Mesodermal cell (in vitro differentiated cells): ENCODE results near the gene RHBDD1.

Experiments
- H3K27ac ChIP-seq: 2 replicates; pipeline ENCODE4 v1.7.0; 2013; ENCODE audit warnings: mild to moderate bottlenecking, low read depth, low read length, moderate library complexity; ENCODE audit not compliant: severe bottlenecking
- H3K36me3 ChIP-seq: 2 replicates; pipeline ENCODE4 v1.7.1; 2013; ENCODE audit warnings: mild to moderate bottlenecking, low read length, moderate library complexity; ENCODE audit not compliant: control insufficient read depth, insufficient read depth
- H3K4me1 ChIP-seq: one replicate; pipeline ENCODE4 v1.7.1; 2013; ENCODE audit warnings: mild to moderate bottlenecking, low read length; ENCODE audit not compliant: insufficient read depth, control insufficient read depth, poor library complexity, severe bottlenecking
- H3K4me3 ChIP-seq: 2 replicates; pipeline ENCODE4 v1.7.0; 2013; ENCODE audit warnings: low read length, control low read depth, mild to moderate bottlenecking; ENCODE audit not compliant: insufficient read depth, poor library complexity, severe bottlenecking; ENCODE audit errors: extremely low read depth
- H3K9me3 ChIP-seq: 2 replicates; pipeline ENCODE4 v1.7.1; 2013; ENCODE audit warnings: mild to moderate bottlenecking, low read length, moderate library complexity; ENCODE audit not compliant: control insufficient read depth
- WGBS, 2 experiments: methylation state at CpG; one replicate each; pipeline ENCODE4 v1.1.5; 2013; ENCODE audit warnings: missing lambda C conversion rate in 2 of 2; ENCODE audit not compliant: insufficient coverage in 2 of 2; 5-methylcytosine and 5-hydroxymethylcytosine counted together

The RHBDD1 gene

DNA sequence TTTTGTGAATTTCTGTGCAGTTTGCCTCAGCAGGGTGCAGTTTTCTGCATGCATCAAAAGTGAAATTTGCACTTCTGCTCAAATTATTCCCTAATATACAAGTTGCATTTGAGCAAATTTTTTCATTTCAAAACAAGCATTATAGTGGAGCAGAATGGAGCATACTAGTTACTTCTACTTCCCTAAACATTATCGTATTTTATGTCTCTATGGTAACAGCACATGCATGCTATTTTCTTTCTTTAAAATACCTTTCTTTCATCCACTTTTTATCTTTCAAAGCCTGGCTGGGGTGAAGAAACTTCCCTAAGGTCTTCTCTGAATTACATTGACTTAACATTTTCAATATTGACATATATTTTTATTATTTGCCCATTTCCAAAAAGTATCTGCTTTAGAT, 11.2 kb downstream of the RHBDD1 start:
- no peaks in the 10 kb centered on the region for H3K9me3 ChIP-seq
- H3K27ac ChIP-seq: no peak overlapping the region
- H3K36me3 ChIP-seq: no peaks in the 10 kb centered on the region
- no peaks in the 10 kb centered on the region for H3K4me1 ChIP-seq
- 100% methylated on average over 1 of the region's 1 CpG; no CpG with 5 or more reads in 1 of the 2 experiments for WGBS, 2 experiments
- H3K4me3 ChIP-seq: no peak overlapping the region

DNA sequence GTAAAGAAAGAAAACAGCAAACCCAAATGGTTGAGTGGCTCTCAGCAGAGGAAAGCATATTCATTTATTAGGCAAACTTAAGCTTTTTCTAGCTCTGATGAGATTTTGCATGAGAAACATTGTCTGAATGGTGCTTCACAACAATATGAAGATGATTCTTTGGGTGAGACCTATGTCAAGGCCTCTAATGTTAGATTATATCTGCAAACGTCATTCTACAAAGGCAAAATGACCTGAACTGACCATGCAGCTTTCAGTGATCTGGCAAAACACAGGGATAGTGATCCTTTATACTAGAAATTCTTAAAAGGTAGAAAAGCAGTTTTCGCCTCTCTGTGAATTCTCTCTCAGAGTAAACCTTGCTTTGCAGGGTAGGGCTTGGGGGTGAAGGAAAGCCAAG, 11.7 kb downstream of the RHBDD1 start:
- no peak overlapping the region for H3K4me3 ChIP-seq
- 100% methylated on average over 1 of the region's 2 CpGs; no CpG with 5 or more reads in 1 of the 2 experiments for WGBS, 2 experiments
- no peaks in the 10 kb centered on the region for H3K4me1 ChIP-seq
- H3K9me3 ChIP-seq: no peaks in the 10 kb centered on the region
- no peaks in the 10 kb centered on the region for H3K36me3 ChIP-seq
- no peak overlapping the region for H3K27ac ChIP-seq

GRCh38 chr2:226849349-226849748, 13.5 kb downstream of the RHBDD1 start:
- Histone ChIP-seq H3K4me3 (no peak overlapping the region), H3K9me3 (no peaks in the 10 kb centered on the region), H3K4me1 (no peaks in the 10 kb centered on the region), H3K27ac (no peak overlapping the region), H3K36me3 (no peaks in the 10 kb centered on the region)
- WGBS, 2 experiments: 100% methylated on average over 1 of the region's 2 CpGs

DNA sequence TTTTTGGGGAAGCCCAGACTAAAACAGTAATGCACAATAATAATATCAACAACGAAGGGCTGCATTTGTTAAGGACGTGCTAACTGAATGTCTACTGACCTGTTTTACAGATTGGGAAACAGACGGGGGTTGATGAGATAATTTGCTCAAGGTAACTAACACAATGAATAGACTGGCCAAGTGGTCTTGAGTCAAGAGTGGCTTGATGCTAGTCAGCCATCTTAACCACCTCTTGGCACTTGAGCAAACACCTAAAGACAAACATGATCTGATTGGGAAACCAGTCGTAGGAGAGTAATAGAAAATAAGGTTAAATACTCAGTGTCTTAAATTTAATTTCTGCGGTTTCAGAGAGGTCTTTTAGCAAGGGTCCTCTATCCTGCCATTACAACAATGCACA, 14.2 kb downstream of the RHBDD1 start:
- Histone ChIP-seq H3K36me3 (no peaks in the 10 kb centered on the region), H3K4me1 (no peaks in the 10 kb centered on the region), H3K4me3 (no peak overlapping the region), H3K9me3 (no peaks in the 10 kb centered on the region), H3K27ac (no peak overlapping the region)
- 92 to 93% methylated on average over 2 to 3 of the region's 5 CpGs for WGBS, 2 experiments

- H3K4me3 ChIP-seq: no peak overlapping the region
- no peaks in the 10 kb centered on the region for H3K9me3 ChIP-seq
- H3K36me3 ChIP-seq: no peaks in the 10 kb centered on the region
- WGBS, 2 experiments: no CpG with 5 or more reads among the region's 2 CpGs
- no peak overlapping the region for H3K27ac ChIP-seq
- H3K4me1 ChIP-seq: no peaks in the 10 kb centered on the region
Observed at GRCh38 chr2:226855787-226856186, 19.9 kb downstream of the RHBDD1 start.

DNA sequence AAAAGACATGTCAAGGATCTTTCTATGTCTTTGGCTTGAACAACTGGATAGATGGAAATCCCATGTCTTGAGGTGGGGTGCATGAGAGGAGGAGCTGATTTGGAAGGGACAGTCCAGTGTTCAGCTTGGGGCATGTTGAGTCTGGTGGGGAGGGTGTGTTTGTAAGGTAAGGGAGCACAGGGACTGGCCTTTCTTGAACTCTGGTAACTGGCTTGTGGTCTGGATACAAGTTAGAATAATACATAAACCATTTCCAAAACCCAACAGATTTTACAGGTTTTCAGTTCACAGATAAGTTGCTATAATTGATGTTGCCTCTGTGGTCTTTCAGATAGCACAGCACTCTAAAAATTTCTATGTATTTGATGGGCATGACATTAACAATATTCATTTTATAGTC, 24.2 kb downstream of the RHBDD1 start:
- H3K4me1 ChIP-seq: no peaks in the 10 kb centered on the region
- no peaks in the 10 kb centered on the region for H3K36me3 ChIP-seq
- H3K4me3 ChIP-seq: no peak overlapping the region
- no peaks in the 10 kb centered on the region for H3K9me3 ChIP-seq
- no peak overlapping the region for H3K27ac ChIP-seq

GRCh38 chr2:226862623-226863022, 26.8 kb downstream of the RHBDD1 start:
- Histone ChIP-seq H3K9me3 (no peaks in the 10 kb centered on the region), H3K36me3 (peaks cover 4% of the 10 kb centered on the region), H3K4me3 (no peak overlapping the region), H3K4me1 (no peaks in the 10 kb centered on the region), H3K27ac (no peak overlapping the region)
- 87 to 100% methylated on average over 1 to 2 of the region's 2 CpGs for WGBS, 2 experiments

- no peaks in the 10 kb centered on the region for H3K4me1 ChIP-seq
- no peak overlapping the region for H3K4me3 ChIP-seq
- 64 to 75% methylated on average over 1 of the region's 1 CpG for WGBS, 2 experiments
- no peaks in the 10 kb centered on the region for H3K9me3 ChIP-seq
- peaks cover 9% of the 10 kb centered on the region for H3K36me3 ChIP-seq
- H3K27ac ChIP-seq: no peak overlapping the region
Observed at GRCh38 chr2:226865273-226865672, 29.4 kb downstream of the RHBDD1 start.

- H3K9me3 ChIP-seq: no peaks in the 10 kb centered on the region
- 84 to 93% methylated on average over 2 to 6 of the region's 6 CpGs for WGBS, 2 experiments
- peaks cover 9% of the 10 kb centered on the region for H3K36me3 ChIP-seq
- no peak overlapping the region for H3K27ac ChIP-seq
- no peaks in the 10 kb centered on the region for H3K4me1 ChIP-seq
- no peak overlapping the region for H3K4me3 ChIP-seq
Observed at GRCh38 chr2:226865710-226866109, 29.9 kb downstream of the RHBDD1 start.

DNA sequence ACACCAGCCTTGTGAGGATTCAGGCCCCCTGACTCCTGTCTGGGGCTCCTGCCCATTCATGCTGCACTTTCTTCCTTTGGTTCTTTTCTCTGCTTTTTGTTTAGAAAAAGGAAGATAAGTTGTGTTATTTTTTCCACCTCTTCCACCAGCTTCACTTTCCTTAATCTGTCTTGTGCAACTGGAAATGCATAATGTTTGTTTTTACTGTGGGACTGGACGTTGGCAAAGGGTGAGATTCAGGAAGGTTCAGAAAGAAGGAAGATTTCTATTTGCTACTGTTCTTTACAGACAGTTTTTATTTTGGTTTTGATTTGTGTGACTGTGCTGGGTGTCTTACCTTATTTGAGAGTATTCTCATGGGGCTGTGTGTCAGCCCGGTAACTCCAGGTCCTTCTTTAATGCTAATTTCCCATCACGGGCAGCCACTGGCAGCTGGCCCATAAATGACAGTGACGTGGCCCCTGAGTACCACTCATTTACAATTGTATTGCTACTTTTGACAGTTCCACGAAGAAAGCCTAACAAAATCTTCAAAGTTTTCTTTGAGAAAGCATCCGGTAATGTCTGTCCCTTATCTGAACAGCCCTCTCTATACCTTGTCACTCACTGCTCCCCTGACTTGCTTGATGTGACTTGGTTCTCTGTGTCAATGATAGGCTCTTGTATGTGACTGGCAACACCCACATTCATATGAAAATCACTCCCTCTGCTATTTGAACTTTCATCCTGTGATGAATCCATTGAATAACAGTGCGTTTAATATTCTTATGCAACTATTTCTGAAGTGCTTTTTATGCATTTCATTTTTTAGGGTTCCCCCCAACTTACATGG, 32.7 kb downstream of the RHBDD1 start:
- Histone ChIP-seq H3K4me1 (no peaks in the 10 kb centered on the region), H3K9me3 (no peaks in the 10 kb centered on the region), H3K36me3 (peaks cover 9% of the 10 kb centered on the region), H3K4me3 (no peak overlapping the region), H3K27ac (no peak overlapping the region)
- 57 to 79% methylated on average over 4 to 5 of the region's 7 CpGs for WGBS, 2 experiments

DNA sequence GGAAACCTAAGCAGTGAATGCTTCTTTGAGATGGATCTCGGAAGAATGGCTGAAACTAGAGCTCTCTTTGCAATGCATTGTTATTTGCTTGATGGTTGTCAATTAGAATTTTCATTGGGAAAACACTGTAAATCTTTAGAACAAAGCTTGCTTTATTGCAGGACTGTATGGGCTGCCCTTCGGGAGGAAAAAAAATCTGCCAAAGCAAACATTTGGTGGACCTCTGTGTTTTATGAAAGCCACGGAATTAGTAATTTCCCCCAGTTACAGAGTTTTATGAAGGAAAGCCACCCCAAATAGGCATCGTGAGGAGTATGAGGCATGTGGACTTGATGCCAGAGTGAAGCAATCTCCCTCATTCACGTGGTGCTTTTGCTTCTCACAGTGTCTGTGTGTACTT, 33.5 kb downstream of the RHBDD1 start:
- no peaks in the 10 kb centered on the region for H3K4me1 ChIP-seq
- no peak overlapping the region for H3K27ac ChIP-seq
- peaks cover 9% of the 10 kb centered on the region for H3K36me3 ChIP-seq
- H3K4me3 ChIP-seq: no peak overlapping the region
- no peaks in the 10 kb centered on the region for H3K9me3 ChIP-seq
- 78 to 79% methylated on average over 3 to 5 of the region's 5 CpGs for WGBS, 2 experiments
